Activated CD8-positive, alpha-beta memory T cell treated with anti-CD3 and anti-CD28 coated beads, Interleukin-2, amount 50 U/mL, for 48 hours (primary cell): Measurements from ENCODE around the gene DSCAML1.

Experiments used
- DNase-seq: peaks from one replicate; pipeline ENCODE4 v3.0.0-alpha.2; 2020

Gene DSCAML1

DNA sequence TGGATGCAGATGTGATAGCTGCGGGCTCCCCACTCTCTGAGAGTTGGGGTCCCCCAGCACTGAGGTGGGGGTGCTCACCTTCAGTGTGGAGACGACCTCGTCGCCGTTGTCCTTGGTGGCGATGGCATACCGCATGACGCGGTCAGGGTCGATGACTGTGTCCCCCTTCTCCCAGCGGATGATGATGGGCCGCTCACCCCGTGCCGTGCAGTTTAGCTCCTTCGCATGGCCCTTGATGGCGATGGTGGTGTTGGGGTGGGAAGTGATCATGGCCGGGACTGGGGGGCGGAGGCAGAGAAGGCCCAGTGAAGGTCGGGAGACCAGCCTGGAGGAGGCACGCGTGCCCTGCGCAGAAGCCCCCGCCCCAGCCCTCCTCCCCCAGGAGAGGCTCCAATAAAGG is 315.1 kb downstream of the DSCAML1 start:
- no peak for DNase-seq

DNA sequence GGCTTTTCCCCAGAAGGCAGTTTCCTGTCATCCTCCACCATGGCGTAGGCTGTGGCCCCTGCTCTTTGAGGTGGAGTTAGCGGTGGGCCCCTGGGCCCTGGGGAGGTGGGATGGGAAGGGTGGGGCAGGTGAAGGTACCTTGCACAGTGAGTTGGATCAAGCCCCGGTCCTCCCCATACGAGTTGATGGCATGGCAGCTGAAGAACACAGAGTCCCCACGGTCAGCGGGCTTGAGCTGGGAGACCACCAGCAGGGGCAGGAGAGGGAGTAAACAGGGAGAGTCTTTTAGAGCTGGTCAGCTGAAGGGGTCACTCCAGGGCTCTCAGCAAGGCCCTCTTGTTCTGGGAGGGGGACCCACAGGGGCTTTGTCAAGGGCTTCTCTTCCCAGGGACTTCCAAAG is 316.0 kb downstream of the DSCAML1 start:
- no peak for DNase-seq

DNA sequence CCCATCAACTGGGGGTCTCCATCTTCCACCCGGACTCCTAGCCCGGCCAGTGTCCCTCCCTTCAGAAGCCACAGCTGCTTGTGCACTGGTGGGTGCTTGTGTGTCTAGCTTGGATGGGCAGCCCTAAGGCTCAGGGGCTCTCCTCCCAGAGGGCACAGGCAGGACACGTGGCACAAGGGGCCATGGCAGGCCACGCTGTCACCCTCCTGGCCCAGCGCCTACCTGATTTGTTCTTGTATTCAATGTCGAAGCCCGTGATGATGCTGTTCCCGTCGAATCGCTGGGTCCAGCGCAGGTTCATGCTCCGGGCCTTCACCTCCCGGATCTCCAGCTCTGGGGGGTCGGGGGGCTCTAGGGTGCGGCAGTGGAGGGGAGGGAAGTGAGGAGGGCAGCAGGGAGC is 316.8 kb downstream of the DSCAML1 start:
- no peak for DNase-seq

DNA sequence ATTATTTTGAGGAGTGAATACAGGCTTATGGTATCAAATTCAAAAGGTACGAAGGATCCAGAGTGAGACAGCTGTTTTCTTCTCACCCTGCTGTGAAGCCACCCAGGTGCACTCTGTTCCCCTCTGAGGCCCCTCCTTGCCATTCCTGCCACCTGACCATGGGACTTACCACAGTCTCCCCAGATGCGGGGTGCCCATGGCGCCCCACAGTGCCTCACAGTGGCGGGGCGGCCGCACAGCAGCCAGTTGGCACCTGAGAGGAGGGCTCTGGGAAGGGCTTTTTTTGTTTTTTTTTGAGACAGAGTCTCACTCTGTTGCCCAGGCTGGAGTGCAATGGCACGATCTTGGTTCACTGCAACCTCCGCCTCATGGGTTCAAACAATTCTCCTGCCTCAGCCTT is 317.6 kb downstream of the DSCAML1 start:
- DNase-seq: no peak

DNA sequence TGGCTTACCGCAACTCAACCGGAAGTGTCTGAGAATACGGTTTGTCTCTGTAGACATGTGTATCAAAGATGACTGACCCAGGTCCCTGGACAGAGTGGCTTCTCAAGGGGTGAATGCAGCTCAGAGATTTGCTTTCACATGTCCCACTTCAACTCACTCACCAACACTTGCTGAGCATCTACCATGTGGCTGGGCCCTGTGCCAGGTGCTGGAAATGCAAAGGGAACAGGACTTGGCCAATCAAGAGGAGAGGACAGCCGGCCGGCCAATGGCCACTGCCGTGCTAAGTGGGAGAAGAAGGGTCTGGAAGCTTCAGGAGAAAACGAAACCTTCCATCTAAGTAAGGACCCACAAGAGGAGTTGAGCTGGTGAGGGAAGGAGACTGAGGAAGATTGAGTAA is 318.1 kb downstream of the DSCAML1 start:
- DNase-seq: no peak

DNA sequence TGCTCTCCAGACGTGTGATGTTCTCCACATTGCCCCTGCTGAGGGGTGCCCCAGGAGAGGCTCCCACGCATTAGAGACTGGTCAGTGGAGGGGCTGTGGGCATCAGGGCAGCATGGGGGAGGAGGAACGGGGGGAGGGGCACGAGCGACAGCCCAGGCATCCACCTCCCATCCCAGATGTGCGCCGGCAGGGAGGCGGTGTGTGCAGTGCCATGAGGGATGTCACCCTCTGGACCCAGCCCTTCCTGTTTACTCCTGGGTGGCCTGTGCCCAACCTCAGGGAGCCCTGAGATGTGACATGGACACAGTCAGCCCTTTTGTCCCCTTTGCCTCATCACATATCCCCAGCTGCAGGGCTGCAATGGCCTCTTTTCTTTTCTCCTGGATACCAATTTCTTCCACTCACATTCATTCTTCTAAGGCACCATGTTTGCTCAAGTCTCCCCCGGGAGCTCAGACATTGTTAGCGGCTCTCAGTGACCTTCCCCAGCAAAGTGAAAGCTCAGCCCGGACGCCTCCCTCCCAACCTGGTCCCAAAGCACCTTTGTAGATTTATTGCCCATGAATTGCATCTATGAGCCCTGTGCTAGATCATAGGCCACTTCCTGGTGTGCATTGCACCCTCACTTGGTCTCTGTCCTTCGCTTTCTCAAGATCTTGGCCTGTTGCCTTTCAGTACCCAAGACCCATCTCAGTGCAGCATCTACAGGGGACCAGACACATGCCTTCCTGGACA is 318.7 kb downstream of the DSCAML1 start:
- no peak for DNase-seq

DNA sequence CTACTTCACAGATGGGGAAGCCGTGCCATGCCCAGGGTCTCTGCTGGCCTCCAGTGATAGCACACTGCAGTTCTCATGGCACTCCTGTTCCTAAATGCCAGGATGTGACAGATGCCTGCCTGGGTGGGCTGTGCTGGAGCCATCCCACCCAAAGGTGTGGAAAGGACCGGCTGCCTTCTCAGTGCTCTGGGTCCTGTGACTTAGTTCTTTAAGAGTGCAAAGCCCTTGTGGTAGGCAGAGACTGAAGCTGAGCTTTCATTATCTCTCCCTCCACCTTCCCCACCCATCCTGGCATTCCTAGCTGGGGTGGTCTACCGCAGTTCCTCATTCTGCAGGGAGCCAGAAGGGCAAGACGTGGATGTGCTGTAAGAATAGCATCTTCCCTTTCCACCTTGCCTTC is 319.3 kb downstream of the DSCAML1 start:
- DNase-seq: no peak

DNA sequence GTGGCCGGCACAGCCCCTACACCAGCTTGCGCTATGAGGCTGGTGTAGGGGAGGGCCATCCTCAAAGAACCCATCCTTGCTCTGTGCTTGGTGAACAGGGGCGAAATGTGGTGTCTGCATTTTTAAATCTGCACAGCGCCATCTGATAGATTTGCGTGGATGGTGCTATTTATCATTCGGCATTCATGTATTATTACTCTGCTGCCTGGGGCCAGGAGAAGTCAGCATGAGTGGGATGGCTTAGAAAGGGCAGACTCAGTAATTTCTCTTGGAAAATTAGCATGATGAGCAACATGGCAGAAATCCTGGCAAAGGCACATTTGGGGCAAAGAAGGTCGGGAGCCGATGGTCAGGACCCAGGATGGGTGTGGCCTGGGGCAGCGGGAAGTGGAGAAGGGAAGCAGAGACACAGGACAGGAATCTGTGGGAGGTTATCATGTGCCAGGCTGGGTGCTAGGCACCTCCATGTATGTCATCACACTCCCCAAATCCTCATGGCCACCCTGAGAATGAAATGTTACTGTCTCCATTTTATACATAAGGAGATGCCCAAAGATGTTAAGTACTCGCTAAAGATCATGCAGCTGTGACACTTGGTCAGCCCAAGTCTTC is 320.4 kb downstream of the DSCAML1 start:
- no peak for DNase-seq

DNA sequence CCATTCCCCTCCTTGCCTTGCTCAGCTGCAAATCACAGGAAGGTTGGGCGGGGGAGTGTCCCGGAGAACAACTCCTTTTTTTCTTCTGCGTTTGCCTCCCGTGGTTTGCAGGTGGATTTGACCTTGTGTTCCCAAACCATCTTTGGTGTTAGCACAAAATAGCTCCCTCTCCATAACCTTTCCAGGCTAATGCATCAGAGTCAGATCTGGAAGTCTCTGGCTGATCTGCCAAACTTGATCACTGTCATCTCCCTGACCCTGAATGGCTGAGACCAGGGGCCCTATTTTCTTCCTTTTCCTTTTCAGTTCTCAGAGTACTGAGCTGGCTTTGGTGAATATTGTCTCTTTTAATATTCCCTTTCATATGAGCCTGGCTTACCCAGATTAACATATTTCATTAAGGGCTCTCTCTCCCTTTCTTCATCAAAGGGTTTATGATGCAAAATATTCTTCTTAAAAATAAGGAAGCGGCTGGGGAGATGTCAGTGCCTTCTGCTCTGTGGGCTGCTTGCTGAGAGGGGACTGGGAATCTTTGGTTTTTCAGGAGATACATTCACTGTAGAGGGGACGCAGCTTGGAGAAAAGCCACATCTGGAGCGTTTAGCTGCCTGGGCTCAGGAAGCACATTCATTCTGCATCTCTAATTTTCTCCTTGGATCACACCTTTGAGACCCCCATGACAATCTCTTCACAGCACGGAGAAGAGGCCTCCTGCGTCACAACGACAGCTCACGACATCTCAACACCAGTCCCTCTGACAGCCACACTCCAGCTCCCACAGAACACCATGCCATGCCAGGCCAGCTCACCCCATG is 321.1 kb downstream of the DSCAML1 start:
- DNase-seq: no peak

DNA sequence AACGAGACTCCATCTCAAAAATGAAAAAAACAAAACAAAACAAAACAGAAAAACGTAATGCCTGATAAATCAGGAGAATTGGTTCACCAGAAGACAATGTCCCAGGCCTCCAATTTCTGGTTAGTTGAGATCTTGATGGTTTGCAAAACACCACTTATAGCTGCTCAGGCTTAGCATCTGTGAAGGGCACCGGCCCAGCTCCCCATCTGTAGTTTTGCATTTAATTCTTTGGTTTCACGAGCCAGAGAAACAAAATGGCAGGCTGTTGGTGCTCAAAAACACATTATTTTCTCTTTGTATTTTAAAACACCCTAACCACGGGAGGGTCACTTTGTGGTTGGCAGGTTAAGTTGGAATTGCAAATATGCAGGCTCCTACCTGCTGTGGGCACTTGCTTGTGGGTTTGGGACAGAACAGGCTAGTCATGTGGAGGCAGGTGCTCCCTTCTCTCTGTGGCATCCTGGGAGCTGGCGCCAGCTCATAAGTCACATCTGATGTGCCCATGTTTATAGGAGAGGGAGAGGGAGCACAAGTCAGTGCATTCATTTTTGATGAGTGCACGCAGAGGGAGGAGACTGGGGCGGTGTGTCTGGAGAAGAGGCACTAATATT is 323.4 kb downstream of the DSCAML1 start:
- DNase-seq: no peak

DNA sequence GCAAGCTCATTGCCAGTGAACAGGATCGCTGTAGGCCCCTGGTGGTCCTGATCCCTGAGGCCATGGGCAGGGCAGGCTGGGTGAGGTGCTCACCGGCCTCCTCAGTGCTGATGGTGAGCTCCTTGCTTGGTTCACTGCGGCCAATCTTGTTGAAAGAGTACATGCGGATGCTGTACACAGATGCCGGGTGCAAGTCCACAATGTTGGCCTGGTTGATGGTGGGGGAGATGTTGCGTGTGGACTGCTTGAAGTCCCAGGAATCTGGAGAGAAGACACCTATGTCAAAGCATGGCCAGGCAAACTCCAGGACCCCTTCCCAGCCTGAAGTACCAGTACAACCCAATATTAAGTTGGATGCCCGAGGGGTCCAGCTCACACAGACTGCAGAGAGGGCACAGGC is 325.2 kb downstream of the DSCAML1 start:
- no peak for DNase-seq

DNA sequence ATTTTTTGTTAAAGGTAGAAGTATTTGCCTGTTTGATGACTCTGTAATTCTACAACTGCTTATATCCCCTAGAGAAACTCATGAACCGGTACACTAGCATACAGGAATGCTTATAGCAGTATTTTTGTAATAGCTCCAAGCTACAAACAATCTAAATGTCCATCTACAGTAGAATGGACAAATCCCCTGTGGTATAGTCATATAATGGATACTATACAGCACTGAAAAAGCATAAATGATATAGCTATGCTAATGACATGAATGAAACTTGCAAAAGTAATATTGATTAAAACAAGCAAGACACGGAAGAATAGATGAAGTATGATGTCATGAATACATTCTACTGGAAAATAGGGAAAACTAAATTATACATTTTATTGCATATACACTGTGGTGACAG is 326.4 kb downstream of the DSCAML1 start:
- DNase-seq: no peak

DNA sequence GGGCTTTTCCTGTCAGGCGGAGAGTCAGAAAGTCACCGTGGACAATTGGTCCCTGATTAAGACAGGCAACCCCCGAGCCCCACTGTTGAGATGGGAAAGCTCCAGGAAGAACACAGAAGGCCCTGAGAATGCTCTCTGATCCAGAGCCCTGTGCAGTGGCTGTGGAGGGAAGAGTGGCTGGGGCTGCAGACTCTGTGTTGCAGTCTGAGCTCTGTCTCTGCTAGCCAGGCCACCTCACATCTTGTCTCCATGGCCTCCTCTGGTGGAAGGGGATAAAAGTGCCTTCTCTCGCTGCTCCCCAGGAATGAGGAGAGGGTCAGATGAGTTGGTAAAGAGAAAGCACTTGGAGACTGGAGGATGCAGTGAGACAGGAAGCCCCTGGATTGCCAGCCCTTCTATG is 328.1 kb downstream of the DSCAML1 start:
- no peak for DNase-seq

DNA sequence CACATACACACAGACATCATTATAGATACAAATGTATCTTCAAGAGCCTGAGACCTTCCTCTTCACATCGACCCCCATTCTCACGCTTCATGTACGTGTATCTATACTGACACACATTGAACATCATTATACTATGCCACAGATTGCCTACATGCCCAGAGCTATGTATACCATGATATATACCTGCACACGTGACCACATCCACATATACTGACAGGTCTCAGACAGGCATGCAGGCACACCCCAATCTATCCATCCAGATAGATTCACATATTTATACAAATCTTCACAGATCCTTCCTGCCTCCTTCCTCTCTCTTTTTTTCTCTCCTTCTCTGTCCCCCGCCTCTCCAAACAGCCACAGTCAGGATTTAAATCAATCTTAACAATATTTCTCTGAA is 329.2 kb downstream of the DSCAML1 start:
- no peak for DNase-seq

DNA sequence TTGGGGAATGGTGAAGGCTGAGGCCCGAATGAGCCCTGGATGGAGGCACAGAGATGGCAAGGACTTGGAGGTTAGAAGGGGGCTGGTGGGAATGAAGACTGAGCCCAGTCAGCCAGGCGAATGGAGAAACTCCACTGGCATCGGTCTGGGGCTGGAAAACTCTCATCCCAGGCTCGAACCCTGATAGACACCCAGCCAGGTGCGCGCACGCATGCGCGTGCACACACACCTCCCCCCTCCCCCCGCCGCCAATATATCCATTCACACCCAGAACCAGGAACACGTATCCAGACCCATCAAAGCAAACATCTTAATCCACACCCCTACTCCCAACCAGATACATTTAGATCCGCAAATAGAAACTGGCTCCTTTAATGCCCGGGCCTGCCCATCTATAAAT is 330.1 kb downstream of the DSCAML1 start:
- DNase-seq: no peak

DNA sequence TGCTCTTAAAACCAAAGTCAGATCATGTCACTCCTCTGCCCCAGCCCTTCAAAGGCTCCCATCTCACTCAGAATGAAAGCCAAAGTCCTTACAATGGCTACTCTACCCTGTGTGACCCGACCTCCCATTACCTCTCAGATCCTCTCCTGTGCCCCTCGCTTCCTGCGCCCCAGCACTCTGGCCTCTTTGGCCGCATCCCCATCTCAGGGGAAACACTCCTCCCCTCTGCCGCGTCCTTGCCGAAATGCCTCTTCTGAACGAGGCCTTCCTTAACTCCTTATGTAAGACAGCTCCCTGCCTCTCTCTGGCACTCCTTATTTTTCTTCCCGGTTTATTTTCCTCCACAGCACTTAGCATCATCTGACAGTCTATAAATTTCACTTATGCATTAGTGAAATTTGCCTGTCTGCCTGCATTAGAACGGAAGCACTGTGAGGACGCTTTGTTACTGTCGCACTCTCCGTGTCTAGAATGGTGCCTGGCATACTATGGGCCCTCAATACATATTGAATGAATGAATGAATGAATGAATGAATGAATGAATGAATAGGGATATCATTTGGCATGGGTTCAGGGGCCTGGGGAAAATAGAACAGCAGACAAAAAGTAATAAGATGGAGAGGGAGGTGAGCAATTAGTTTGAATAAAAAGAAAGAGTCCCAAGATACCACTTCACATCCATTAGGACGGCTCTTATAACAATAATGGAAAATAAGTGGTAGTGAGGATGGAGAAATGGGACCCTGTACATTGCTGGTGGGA is 331.6 kb downstream of the DSCAML1 start:
- DNase-seq: no peak

DNA sequence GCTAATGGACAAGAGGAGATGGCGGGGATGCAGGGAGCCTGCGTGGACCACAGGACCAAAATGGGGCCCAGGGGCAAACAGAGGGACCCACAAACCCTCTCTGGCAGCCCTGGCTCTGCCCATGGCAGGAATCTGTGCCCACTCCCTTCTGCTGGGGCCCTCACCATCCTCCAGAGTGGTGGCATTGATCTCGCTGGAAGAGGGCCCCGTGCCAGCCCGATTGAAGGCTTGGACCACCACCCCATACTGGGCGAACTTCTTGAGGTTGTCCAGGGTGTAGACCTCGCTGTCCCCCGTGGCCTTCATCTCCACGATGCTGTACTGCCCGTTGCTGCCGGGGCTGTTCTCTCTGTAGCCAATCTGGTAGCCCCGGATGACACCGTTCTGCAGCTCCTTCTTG is 332.2 kb downstream of the DSCAML1 start:
- DNase-seq: no peak

DNA sequence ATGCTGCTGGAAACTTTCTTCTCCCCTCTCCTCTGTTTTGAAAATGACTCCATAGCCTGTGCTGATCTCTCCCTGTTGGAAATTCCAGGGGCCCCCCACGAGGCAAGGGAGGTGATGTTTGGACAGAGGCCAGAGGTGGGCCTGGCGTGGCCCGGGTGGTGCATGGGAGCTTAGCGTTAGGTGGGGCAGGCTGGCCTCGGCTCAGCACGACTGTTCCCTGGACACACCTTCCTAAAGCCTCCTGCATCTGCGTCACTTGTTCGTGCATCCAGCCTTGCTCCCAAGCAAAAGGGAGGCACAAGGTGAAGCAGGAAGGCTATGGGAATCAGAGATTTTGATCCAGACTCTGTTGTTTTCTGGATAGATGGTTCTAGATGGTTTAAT is 334.2 kb downstream of the DSCAML1 start:
- DNase-seq: no peak

DNA sequence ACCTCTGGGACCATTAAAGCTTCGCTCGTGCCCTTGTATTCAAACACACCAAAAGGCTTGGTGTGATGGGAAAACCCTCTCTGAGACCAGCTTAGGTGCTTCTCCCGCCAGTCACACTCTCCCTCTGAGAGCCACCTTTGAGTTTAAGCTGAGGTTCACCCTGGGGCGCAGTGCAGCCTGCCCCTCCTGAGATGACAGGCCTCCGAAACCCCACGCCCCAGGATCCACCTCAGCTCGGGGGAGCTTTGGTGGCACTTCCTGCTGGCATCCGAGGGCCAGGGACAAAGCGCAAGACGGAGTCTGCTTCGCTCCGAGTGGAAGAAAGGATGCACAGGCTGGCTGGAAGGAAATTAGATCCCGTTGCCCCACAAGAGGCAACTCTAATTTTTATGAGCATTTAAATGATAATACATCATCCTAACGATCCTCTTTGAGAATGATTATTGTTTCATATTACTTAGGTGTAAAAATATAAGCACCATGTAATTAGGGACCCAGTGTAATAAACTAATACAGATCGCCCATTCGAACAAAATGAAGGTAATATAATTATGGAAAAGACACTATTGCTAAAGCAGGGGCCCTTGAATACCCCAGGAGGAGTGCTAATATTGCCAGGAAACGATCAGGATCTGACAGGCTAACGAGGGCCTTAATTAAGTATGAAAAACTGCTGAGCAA is 334.7 kb downstream of the DSCAML1 start:
- no peak for DNase-seq

DNA sequence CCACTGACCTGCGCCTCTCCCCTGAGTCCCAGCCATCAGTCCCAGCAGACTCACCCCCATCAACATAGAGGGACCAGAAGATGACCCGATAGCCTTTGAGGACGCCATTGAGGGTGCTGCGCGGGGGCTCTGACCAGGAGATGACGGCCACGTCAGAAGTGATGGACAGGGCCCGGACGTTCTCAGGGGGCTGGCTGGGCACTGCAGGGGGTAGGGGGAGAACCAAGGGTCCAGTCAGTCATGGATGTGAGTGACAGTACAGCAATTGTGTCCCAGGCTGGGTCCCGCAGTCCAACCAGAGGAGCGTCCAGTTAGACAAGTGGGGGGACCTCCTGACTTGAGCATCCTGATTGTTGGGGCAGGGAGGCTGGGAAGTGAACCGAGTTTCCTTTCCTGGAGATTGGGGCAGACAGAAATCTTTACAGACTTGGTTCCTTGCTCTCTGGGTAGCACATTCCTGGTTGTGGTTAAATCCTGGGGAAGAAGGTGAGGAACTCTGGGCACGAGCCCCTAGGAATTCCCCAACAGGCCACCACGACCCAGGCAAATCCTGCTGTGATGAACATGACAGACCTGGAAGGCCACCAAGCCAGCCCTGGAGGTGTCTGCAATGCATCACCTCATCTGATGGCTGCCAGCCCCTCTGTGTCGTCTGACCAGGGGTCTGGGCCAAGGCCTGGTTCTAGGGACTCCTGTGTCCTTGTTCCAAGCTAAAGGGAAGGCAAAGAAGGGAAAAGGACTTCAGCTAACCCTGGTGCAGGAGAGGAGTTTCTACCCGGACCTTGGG is 335.4 kb downstream of the DSCAML1 start:
- DNase-seq: no peak

DNA sequence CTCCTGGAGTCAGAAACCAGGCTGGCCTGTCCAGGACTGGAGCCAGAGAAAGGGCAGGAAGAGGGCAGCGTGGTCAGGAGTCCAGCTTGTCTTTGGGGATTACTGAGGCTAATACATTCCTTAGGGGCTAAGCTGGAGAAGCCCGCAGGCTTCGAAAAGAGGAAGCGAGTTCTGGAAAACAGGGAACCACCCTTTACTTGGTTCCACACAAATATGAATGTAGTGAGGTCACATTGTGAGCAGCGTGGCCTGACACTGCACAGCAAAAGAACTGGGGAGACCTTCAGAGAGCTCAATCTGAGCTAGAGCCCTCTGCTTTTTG is 337.1 kb downstream of the DSCAML1 start:
- no peak for DNase-seq
